ENCODE data around the gene CNNM4.

CNNM4 gene

DNA sequence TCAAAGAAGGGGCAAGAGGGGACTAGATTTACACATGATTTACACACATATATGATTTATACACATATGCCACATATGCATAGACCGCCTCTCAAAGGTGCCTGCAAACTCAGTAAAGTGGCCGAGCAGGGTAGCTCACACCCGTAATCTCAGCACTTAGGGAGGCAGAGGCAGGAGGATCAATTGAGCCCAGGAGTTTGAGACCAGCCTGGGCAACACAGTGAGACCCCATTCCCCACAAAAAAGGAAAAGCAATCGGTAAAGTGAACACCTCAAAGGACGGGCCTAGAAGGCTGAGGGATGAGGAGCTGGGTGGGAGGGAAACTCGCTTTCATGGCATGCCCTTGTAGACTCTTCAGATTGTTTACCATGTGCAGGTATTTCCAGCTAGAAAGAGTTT is 92.0 kb downstream of the CNNM4 start:
- no peak for TF ChIP-seq ESRRG (CRISPR knock-in tag; IDR thresholded peaks at IDR 0.05)
- no peak for TF ChIP-seq OSR1 (CRISPR knock-in tag; IDR thresholded peaks at IDR 0.05)
- no peak for TF ChIP-seq ZFP3 (CRISPR knock-in tag; IDR thresholded peaks at IDR 0.05)
- no peak for TF ChIP-seq SNAI2 (CRISPR knock-in tag; IDR thresholded peaks at IDR 0.05)
- TF ChIP-seq CSDC2 (CRISPR knock-in tag; IDR thresholded peaks at IDR 0.05), result no peak
- no peak for TF ChIP-seq ZC3H10 (CRISPR knock-in tag; IDR thresholded peaks at IDR 0.05)
- TF ChIP-seq, protein P1, sequence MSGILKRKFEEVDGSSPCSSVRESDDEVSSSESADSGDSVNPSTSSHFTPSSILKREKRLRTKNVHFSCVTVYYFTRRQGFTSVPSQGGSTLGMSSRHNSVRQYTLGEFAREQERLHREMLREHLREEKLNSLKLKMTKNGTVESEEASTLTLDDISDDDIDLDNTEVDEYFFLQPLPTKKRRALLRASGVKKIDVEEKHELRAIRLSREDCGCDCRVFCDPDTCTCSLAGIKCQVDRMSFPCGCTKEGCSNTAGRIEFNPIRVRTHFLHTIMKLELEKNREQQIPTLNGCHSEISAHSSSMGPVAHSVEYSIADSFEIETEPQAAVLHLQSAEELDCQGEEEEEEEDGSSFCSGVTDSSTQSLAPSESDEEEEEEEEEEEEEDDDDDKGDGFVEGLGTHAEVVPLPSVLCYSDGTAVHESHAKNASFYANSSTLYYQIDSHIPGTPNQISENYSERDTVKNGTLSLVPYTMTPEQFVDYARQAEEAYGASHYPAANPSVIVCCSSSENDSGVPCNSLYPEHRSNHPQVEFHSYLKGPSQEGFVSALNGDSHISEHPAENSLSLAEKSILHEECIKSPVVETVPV (CRISPR knock-in tag; IDR thresholded peaks at IDR 0.05), result no peak
- TF ChIP-seq ZNF8 (CRISPR knock-in tag; IDR thresholded peaks at IDR 0.05), result no peak
- no peak for TF ChIP-seq ZNF70 (CRISPR knock-in tag; IDR thresholded peaks at IDR 0.05)

DNA sequence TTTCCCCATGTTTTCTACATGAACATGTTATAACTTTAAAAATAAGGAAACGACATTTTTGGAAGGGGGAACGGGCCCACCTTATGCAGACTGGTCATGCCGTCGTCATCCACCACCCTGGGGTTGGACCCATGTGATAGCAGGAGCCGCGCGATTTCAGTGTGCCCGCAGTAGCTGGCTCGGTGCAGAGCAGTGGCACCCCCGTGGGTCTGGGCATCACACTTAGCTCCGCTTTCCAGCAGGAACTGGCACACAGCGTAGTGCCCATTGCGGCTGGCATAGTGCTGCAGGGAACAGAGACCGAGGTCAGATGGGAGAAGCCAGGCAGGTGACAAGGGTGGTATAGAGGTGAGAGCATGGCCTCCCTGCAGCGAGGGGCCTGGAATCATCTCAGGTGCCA is 92.6 kb downstream of the CNNM4 start:
- no peak for ATAC-seq
- no peak for TF ChIP-seq ZNF70 (CRISPR knock-in tag; IDR thresholded peaks at IDR 0.05)
- no peak for TF ChIP-seq ZC3H10 (CRISPR knock-in tag; IDR thresholded peaks at IDR 0.05)
- no peak for TF ChIP-seq RARB (CRISPR knock-in tag; IDR thresholded peaks at IDR 0.05)
- TF ChIP-seq ISL1 (CRISPR knock-in tag; IDR thresholded peaks at IDR 0.05), result no peak
- no peak for TF ChIP-seq ARNTL (CRISPR knock-in tag; IDR thresholded peaks at IDR 0.05; ENCODE audit: borderline replicate concordance, low read depth)
- TF ChIP-seq, protein P1 (CRISPR knock-in tag; IDR thresholded peaks at IDR 0.05), result no peak
- no peak for TF ChIP-seq ZNF8 (CRISPR knock-in tag; IDR thresholded peaks at IDR 0.05)

More for the DNA sequence above, 92.0 kb downstream of the CNNM4 start:
- ATAC-seq, result no peak

DNA sequence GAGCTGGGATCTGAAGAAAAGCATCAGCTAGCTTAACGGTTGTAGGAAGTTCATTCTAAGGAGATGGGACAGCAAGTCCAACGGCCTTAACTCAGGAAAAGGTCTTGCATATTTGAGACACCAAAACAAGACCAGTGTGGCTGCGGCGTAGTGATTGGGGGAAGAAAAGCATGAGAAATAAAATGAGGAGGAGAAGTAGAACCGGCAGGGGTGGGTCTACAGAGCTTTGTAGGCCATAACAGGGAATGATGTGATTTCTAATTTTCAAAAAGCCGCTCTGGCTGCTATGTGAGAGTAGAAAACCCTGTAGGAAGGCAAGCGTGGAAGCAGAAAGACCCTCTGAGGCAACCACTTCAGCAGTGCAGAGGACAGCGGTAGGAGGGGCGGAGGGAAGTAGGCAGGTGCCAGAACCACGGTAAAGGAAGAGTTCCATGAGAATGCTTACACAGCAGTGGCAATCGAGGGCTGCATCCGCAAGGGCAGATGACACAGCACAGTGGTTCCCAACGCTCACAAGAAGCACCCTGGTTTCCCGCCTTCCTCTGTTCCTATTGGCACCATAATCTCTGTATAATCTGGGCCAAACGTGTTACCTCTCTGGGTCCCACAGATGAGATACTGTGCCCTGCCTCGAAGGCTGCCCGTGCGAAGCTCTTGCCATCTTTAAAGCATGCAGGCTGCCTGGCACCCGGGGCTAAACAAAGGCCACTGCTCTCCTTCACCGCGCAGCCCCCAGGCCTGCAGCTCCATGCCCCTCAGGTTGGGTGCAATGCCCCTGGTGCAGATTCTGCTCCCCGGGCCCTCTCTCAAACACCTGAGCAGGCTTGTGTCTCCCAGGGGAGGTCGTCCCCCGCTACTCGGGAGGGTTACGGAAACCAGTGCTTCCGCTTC is 96.3 kb downstream of the CNNM4 start:
- TF ChIP-seq PPARA (CRISPR knock-in tag; IDR thresholded peaks at IDR 0.05; ENCODE audit: borderline replicate concordance), result no peak
- TF ChIP-seq ZC3H10 (CRISPR knock-in tag; IDR thresholded peaks at IDR 0.05), result no peak
- no peak for TF ChIP-seq ZNF70 (CRISPR knock-in tag; IDR thresholded peaks at IDR 0.05)
- no peak for TF ChIP-seq TOX (CRISPR knock-in tag; IDR thresholded peaks at IDR 0.05; ENCODE audit: borderline replicate concordance)
- TF ChIP-seq TCF4 (CRISPR knock-in tag; IDR thresholded peaks at IDR 0.05; ENCODE audit: borderline replicate concordance), result no peak
- no peak for TF ChIP-seq ZNF565 (CRISPR knock-in tag; conservative IDR thresholded peaks at IDR 0.05; ENCODE audit: low read depth)
- no peak for TF ChIP-seq CSDC2 (CRISPR knock-in tag; IDR thresholded peaks at IDR 0.05)
- TF ChIP-seq BACH2 (CRISPR knock-in tag; IDR thresholded peaks at IDR 0.05; ENCODE audit: borderline replicate concordance), result no peak
- TF ChIP-seq ZNF8 (CRISPR knock-in tag; IDR thresholded peaks at IDR 0.05), result no peak
- TF ChIP-seq ARNTL (CRISPR knock-in tag; IDR thresholded peaks at IDR 0.05; ENCODE audit: borderline replicate concordance, low read depth), result no peak
- no peak for TF ChIP-seq ZFP30 (CRISPR knock-in tag; IDR thresholded peaks at IDR 0.05)
- TF ChIP-seq, protein P2, sequence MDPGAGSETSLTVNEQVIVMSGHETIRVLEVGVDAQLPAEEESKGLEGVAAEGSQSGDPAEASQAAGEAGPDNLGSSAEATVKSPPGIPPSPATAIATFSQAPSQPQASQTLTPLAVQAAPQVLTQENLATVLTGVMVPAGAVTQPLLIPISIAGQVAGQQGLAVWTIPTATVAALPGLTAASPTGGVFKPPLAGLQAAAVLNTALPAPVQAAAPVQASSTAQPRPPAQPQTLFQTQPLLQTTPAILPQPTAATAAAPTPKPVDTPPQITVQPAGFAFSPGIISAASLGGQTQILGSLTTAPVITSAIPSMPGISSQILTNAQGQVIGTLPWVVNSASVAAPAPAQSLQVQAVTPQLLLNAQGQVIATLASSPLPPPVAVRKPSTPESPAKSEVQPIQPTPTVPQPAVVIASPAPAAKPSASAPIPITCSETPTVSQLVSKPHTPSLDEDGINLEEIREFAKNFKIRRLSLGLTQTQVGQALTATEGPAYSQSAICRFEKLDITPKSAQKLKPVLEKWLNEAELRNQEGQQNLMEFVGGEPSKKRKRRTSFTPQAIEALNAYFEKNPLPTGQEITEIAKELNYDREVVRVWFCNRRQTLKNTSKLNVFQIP (CRISPR knock-in tag; IDR thresholded peaks at IDR 0.05; ENCODE audit: borderline replicate concordance, low read depth), result no peak
- TF ChIP-seq ISL1 (CRISPR knock-in tag; IDR thresholded peaks at IDR 0.05), result no peak
- TF ChIP-seq, protein P3, sequence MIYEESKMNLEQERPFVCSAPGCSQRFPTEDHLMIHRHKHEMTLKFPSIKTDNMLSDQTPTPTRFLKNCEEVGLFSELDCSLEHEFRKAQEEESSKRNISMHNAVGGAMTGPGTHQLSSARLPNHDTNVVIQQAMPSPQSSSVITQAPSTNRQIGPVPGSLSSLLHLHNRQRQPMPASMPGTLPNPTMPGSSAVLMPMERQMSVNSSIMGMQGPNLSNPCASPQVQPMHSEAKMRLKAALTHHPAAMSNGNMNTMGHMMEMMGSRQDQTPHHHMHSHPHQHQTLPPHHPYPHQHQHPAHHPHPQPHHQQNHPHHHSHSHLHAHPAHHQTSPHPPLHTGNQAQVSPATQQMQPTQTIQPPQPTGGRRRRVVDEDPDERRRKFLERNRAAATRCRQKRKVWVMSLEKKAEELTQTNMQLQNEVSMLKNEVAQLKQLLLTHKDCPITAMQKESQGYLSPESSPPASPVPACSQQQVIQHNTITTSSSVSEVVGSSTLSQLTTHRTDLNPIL (CRISPR knock-in tag; IDR thresholded peaks at IDR 0.05; ENCODE audit: low read depth), result no peak
- TF ChIP-seq, protein P4, sequence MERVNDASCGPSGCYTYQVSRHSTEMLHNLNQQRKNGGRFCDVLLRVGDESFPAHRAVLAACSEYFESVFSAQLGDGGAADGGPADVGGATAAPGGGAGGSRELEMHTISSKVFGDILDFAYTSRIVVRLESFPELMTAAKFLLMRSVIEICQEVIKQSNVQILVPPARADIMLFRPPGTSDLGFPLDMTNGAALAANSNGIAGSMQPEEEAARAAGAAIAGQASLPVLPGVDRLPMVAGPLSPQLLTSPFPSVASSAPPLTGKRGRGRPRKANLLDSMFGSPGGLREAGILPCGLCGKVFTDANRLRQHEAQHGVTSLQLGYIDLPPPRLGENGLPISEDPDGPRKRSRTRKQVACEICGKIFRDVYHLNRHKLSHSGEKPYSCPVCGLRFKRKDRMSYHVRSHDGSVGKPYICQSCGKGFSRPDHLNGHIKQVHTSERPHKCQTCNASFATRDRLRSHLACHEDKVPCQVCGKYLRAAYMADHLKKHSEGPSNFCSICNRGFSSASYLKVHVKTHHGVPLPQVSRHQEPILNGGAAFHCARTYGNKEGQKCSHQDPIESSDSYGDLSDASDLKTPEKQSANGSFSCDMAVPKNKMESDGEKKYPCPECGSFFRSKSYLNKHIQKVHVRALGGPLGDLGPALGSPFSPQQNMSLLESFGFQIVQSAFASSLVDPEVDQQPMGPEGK (CRISPR knock-in tag; IDR thresholded peaks at IDR 0.05; ENCODE audit: borderline replicate concordance), result no peak
- TF ChIP-seq, protein P5, sequence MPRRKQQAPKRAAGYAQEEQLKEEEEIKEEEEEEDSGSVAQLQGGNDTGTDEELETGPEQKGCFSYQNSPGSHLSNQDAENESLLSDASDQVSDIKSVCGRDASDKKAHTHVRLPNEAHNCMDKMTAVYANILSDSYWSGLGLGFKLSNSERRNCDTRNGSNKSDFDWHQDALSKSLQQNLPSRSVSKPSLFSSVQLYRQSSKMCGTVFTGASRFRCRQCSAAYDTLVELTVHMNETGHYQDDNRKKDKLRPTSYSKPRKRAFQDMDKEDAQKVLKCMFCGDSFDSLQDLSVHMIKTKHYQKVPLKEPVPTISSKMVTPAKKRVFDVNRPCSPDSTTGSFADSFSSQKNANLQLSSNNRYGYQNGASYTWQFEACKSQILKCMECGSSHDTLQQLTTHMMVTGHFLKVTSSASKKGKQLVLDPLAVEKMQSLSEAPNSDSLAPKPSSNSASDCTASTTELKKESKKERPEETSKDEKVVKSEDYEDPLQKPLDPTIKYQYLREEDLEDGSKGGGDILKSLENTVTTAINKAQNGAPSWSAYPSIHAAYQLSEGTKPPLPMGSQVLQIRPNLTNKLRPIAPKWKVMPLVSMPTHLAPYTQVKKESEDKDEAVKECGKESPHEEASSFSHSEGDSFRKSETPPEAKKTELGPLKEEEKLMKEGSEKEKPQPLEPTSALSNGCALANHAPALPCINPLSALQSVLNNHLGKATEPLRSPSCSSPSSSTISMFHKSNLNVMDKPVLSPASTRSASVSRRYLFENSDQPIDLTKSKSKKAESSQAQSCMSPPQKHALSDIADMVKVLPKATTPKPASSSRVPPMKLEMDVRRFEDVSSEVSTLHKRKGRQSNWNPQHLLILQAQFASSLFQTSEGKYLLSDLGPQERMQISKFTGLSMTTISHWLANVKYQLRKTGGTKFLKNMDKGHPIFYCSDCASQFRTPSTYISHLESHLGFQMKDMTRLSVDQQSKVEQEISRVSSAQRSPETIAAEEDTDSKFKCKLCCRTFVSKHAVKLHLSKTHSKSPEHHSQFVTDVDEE (CRISPR knock-in tag; IDR thresholded peaks at IDR 0.05), result no peak
- no peak for TF ChIP-seq GLIS3 (CRISPR knock-in tag; IDR thresholded peaks at IDR 0.05)
- TF ChIP-seq, protein P1 (CRISPR knock-in tag; IDR thresholded peaks at IDR 0.05), result no peak
- no peak for TF ChIP-seq OSR1 (CRISPR knock-in tag; IDR thresholded peaks at IDR 0.05)
- no peak for TF ChIP-seq RARB (CRISPR knock-in tag; IDR thresholded peaks at IDR 0.05)
- peak; percentile 7 for ATAC-seq

Measured in SK-N-SH treated with all-trans-retinoic acid at 6 μM for 48 hours (cell line).